Measurements from ENCODE around the gene PACSIN1.

Gene PACSIN1

DNA sequence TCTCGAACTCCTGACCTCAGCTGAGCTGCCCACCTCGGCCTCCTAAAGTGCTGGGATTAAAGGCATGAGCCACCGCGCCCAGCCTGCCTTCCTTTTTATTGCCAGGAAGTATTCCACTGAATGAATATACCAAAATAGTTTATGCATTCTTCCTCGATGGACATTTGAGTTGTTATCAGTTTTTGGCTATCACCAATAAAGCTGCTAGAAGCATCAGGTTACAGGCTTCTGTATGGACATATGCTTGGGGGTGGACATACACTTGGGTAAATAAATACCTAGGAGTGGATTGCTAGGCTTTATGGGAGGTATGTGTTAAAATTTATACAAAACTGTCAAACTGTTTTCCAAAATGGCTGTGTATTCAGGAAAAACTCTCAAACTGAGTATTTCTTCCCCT is 30.0 kb upstream of the PACSIN1 start:
- Histone ChIP-seq H2BK5ac (ENCODE audit: low read depth, low read length, poor library complexity, severe bottlenecking) (no peak overlapping the region), H2AFZ (ENCODE audit: low read depth, low read length) (no peak overlapping the region), H3K27ac (ENCODE audit: low read length, poor library complexity, severe bottlenecking) (no peak overlapping the region), H4K91ac (ENCODE audit: low read length) (no peak overlapping the region), H3K36me3 (ENCODE audit: control insufficient read depth in 1 of 2, insufficient read depth in 2 of 2, low read depth in 1 of 2, low read length in 2 of 2) (no peaks in the 10 kb centered on the region), H3K4me2 (ENCODE audit: low read length, poor library complexity, severe bottlenecking) (no peak overlapping the region), H2BK120ac (ENCODE audit: low read depth, low read length) (no peak overlapping the region), H4K8ac (ENCODE audit: low read length) (no peak overlapping the region), H3K9ac (ENCODE audit: low read length) (no peak overlapping the region), H3K14ac (ENCODE audit: low read length in 2 of 2) (no peak overlapping the region), H3K79me1 (replicated peaks; ENCODE audit: low read length, poor library complexity, severe bottlenecking) (no peaks in the 10 kb centered on the region), H2BK15ac (ENCODE audit: low read depth, poor library complexity, severe bottlenecking) (no peak overlapping the region), H3K23ac (ENCODE audit: low read length in 2 of 2) (no peak overlapping the region), H3K4me1 (ENCODE audit: control insufficient read depth, insufficient read depth, low read depth, low read length) (no peaks in the 10 kb centered on the region), H3K27me3 (ENCODE audit: control insufficient read depth in 1 of 2, insufficient read depth in 1 of 2, low read length in 2 of 2) (no peaks in the 10 kb centered on the region), H2BK12ac (ENCODE audit: low read length in 2 of 2) (no peak overlapping the region), H2AK5ac (ENCODE audit: low read length, severe bottlenecking) (no peak overlapping the region), H3K4ac (ENCODE audit: low read depth in 1 of 2, low read length in 2 of 2) (no peak overlapping the region), H3K4me3 (ENCODE audit: insufficient read depth in 1 of 2, low read depth in 1 of 2, low read length in 2 of 2) (no peak overlapping the region), H3K9me3 (ENCODE audit: control insufficient read depth, low read length) (no peaks in the 10 kb centered on the region), H3K18ac (ENCODE audit: low read depth in 1 of 2, low read length in 2 of 2) (no peak overlapping the region)
- DNase-seq: no peak
- WGBS: 92% methylated on average over 5 of the region's 5 CpGs

DNA sequence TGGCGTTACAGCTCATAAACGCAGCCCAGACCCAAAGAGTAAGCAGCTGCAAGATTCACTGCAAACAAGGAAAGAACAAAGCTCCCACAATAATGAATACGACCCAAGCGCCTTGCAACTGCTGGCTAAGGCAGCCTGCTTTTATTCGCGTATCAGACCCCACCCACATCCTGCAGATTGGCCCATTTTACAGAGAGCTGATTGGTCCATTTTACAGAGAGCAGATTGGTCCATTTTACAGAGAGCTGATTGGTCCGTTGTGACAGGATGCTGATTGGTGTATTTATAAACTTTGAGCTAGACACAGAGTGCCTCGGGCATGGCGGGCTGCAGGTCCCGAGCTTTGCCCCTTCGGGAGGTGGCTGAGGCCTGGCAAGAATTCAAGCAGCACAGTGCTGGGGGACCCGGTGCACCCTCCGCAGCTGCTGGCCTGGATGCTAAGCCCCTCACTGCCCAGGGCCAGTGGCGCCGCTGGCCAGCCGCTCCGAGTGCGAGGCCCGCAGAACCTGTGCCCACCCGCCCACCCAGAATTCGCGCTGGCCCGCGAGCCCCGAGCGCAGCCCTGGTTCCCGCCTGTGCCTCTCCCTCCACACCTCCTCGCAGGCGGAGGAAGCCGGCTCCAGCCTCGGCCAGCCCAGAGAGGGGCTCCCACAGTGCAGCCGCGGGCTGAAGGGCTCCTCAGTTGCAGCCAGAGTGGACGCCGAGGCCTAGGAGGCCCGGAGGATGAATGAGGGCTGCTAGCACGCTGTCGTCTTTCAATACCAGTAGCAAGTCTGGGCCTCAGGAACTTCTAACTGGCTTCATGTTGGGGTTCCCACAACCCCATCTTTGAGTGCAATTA is 28.9 kb upstream of the PACSIN1 start:
- Histone ChIP-seq H3K4me1 (ENCODE audit: control insufficient read depth, insufficient read depth, low read depth, low read length) (no peaks in the 10 kb centered on the region), H3K18ac (ENCODE audit: low read depth in 1 of 2, low read length in 2 of 2) (no peak overlapping the region), H2BK120ac (ENCODE audit: low read depth, low read length) (no peak overlapping the region), H2BK5ac (ENCODE audit: low read depth, low read length, poor library complexity, severe bottlenecking) (no peak overlapping the region), H2BK15ac (ENCODE audit: low read depth, poor library complexity, severe bottlenecking) (no peak overlapping the region), H3K4me3 (ENCODE audit: insufficient read depth in 1 of 2, low read depth in 1 of 2, low read length in 2 of 2) (no peak overlapping the region), H4K8ac (ENCODE audit: low read length) (no peak overlapping the region), H2AFZ (ENCODE audit: low read depth, low read length) (no peak overlapping the region), H4K91ac (ENCODE audit: low read length) (no peak overlapping the region), H3K9me3 (ENCODE audit: control insufficient read depth, low read length) (no peaks in the 10 kb centered on the region), H3K27me3 (ENCODE audit: control insufficient read depth in 1 of 2, insufficient read depth in 1 of 2, low read length in 2 of 2) (no peaks in the 10 kb centered on the region), H2AK5ac (ENCODE audit: low read length, severe bottlenecking) (no peak overlapping the region), H3K4me2 (ENCODE audit: low read length, poor library complexity, severe bottlenecking) (no peak overlapping the region), H3K14ac (ENCODE audit: low read length in 2 of 2) (no peak overlapping the region), H3K23ac (ENCODE audit: low read length in 2 of 2) (no peak overlapping the region), H3K9ac (ENCODE audit: low read length) (no peak overlapping the region), H3K27ac (ENCODE audit: low read length, poor library complexity, severe bottlenecking) (no peak overlapping the region), H2BK12ac (ENCODE audit: low read length in 2 of 2) (no peak overlapping the region), H3K79me1 (replicated peaks; ENCODE audit: low read length, poor library complexity, severe bottlenecking) (no peaks in the 10 kb centered on the region), H3K4ac (ENCODE audit: low read depth in 1 of 2, low read length in 2 of 2) (no peak overlapping the region), H3K36me3 (ENCODE audit: control insufficient read depth in 1 of 2, insufficient read depth in 2 of 2, low read depth in 1 of 2, low read length in 2 of 2) (no peaks in the 10 kb centered on the region)
- no peak for DNase-seq
- 91% methylated on average over 33 of the region's 38 CpGs for WGBS

DNA sequence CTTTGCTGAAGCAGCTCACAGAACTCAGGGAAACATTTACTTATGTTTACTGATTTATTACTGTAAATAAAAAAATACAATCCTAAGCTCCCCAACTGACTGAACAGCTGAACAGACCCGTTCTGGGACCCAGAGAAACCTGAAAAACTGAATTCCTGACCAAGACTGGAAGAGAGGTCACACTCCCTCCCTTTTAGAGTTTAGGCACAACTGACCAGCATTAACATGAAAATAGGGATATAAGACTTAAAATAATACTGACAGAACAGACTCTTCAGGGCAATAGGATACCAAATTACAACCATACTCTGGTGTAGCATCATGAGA is 28.3 kb upstream of the PACSIN1 start:
- Histone ChIP-seq H3K14ac (ENCODE audit: low read length in 2 of 2) (no peak overlapping the region), H2BK5ac (ENCODE audit: low read depth, low read length, poor library complexity, severe bottlenecking) (no peak overlapping the region), H3K18ac (ENCODE audit: low read depth in 1 of 2, low read length in 2 of 2) (no peak overlapping the region), H3K4ac (ENCODE audit: low read depth in 1 of 2, low read length in 2 of 2) (no peak overlapping the region), H2BK12ac (ENCODE audit: low read length in 2 of 2) (no peak overlapping the region), H3K4me3 (ENCODE audit: insufficient read depth in 1 of 2, low read depth in 1 of 2, low read length in 2 of 2) (no peak overlapping the region), H4K8ac (ENCODE audit: low read length) (no peak overlapping the region), H2BK15ac (ENCODE audit: low read depth, poor library complexity, severe bottlenecking) (no peak overlapping the region), H3K23ac (ENCODE audit: low read length in 2 of 2) (no peak overlapping the region), H3K4me2 (ENCODE audit: low read length, poor library complexity, severe bottlenecking) (no peak overlapping the region), H3K36me3 (ENCODE audit: control insufficient read depth in 1 of 2, insufficient read depth in 2 of 2, low read depth in 1 of 2, low read length in 2 of 2) (no peaks in the 10 kb centered on the region), H3K27me3 (ENCODE audit: control insufficient read depth in 1 of 2, insufficient read depth in 1 of 2, low read length in 2 of 2) (no peaks in the 10 kb centered on the region), H3K4me1 (ENCODE audit: control insufficient read depth, insufficient read depth, low read depth, low read length) (no peaks in the 10 kb centered on the region), H3K9ac (ENCODE audit: low read length) (no peak overlapping the region), H2AFZ (ENCODE audit: low read depth, low read length) (no peak overlapping the region), H4K91ac (ENCODE audit: low read length) (no peak overlapping the region), H2BK120ac (ENCODE audit: low read depth, low read length) (no peak overlapping the region), H3K79me1 (replicated peaks; ENCODE audit: low read length, poor library complexity, severe bottlenecking) (no peaks in the 10 kb centered on the region), H3K9me3 (ENCODE audit: control insufficient read depth, low read length) (no peaks in the 10 kb centered on the region), H3K27ac (ENCODE audit: low read length, poor library complexity, severe bottlenecking) (no peak overlapping the region), H2AK5ac (ENCODE audit: low read length, severe bottlenecking) (no peak overlapping the region)
- 50% methylated on average over 1 of the region's 1 CpG for WGBS
- no peak for DNase-seq

DNA sequence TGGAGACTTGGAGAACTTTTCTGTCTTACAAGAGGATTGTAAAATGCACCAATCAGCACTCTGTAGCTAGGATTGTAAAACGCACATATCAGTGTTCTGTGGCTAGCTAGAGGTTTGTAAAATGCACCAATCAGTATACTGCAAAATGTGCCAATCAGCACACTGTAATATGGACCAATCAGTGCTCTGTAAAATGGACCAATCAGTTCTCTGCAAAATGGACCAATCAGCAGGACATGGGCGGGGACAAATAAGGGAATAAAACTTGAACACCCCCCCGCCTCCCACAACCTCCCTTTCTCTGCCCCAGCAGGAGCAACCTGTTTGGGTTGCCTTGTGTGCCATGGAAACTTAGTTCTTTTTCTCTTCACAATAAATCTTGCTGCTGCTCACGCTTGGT is 27.2 kb upstream of the PACSIN1 start:
- WGBS: 80% methylated on average over 2 of the region's 4 CpGs
- no peak overlapping the region for H4K8ac ChIP-seq (ENCODE audit: low read length)
- no peaks in the 10 kb centered on the region for H3K79me1 ChIP-seq (replicated peaks; ENCODE audit: low read length, poor library complexity, severe bottlenecking)
- H3K36me3 ChIP-seq (ENCODE audit: control insufficient read depth in 1 of 2, insufficient read depth in 2 of 2, low read depth in 1 of 2, low read length in 2 of 2): no peaks in the 10 kb centered on the region
- H3K18ac ChIP-seq (ENCODE audit: low read depth in 1 of 2, low read length in 2 of 2): no peak overlapping the region
- H3K4me1 ChIP-seq (ENCODE audit: control insufficient read depth, insufficient read depth, low read depth, low read length): no peaks in the 10 kb centered on the region
- DNase-seq: no peak
- no peak overlapping the region for H3K27ac ChIP-seq (ENCODE audit: low read length, poor library complexity, severe bottlenecking)
- no peak overlapping the region for H3K14ac ChIP-seq (ENCODE audit: low read length in 2 of 2)
- H2AK5ac ChIP-seq (ENCODE audit: low read length, severe bottlenecking): no peak overlapping the region
- H3K4me3 ChIP-seq (ENCODE audit: insufficient read depth in 1 of 2, low read depth in 1 of 2, low read length in 2 of 2): no peak overlapping the region
- no peak overlapping the region for H3K4me2 ChIP-seq (ENCODE audit: low read length, poor library complexity, severe bottlenecking)
- no peak overlapping the region for H2AFZ ChIP-seq (ENCODE audit: low read depth, low read length)
- H2BK12ac ChIP-seq (ENCODE audit: low read length in 2 of 2): no peak overlapping the region
- H2BK5ac ChIP-seq (ENCODE audit: low read depth, low read length, poor library complexity, severe bottlenecking): no peak overlapping the region
- no peak overlapping the region for H3K4ac ChIP-seq (ENCODE audit: low read depth in 1 of 2, low read length in 2 of 2)
- no peak overlapping the region for H3K23ac ChIP-seq (ENCODE audit: low read length in 2 of 2)
- H4K91ac ChIP-seq (ENCODE audit: low read length): no peak overlapping the region
- H3K9me3 ChIP-seq (ENCODE audit: control insufficient read depth, low read length): no peaks in the 10 kb centered on the region
- H3K9ac ChIP-seq (ENCODE audit: low read length): no peak overlapping the region
- no peaks in the 10 kb centered on the region for H3K27me3 ChIP-seq (ENCODE audit: control insufficient read depth in 1 of 2, insufficient read depth in 1 of 2, low read length in 2 of 2)
- no peak overlapping the region for H2BK15ac ChIP-seq (ENCODE audit: low read depth, poor library complexity, severe bottlenecking)
- no peak overlapping the region for H2BK120ac ChIP-seq (ENCODE audit: low read depth, low read length)

Data from mesenchymal stem cell (in vitro differentiated cells and primary cell).